Medulla oblongata (tissue), 1 donor: ENCODE results near the gene CDC14B.
"Not testable (repeated sequence)": the region's sequence is repeated elsewhere in the genome, so short reads cannot be mapped to it uniquely, and the experiment has no call there.

Experiments used
- DNase-seq: peaks from one replicate; pipeline ENCODE4 v3.0.0-alpha.2; 2015; ENCODE audit errors: extremely low spot score

The CDC14B gene

GRCh38 chr9:96550659-96551058 lies 69.0 kb downstream of the CDC14B start:
- no peak for DNase-seq

DNA sequence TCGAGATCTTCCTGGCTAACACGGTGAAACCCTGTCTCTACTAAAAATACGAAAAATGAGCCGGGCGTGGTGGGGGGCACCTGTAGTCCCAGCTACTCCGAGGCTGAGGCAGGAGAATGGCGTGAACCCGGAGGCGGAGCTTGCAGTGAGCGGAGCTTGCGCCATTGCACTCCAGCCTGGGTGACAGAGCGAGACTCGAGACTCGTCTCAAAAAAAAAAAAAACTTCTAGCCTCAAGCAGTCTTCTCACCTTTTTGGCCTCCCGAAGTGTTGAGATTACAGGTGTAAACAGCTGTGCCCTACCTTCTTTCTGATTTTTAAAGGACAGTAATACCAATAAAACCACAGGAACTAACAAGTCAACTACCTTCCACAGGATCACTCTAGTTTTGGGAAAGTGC lies 76.5 kb downstream of the CDC14B start:
- not testable (repeated sequence) for DNase-seq

GRCh38 chr9:96540106-96540505 lies 79.5 kb downstream of the CDC14B start:
- no peak for DNase-seq

DNA sequence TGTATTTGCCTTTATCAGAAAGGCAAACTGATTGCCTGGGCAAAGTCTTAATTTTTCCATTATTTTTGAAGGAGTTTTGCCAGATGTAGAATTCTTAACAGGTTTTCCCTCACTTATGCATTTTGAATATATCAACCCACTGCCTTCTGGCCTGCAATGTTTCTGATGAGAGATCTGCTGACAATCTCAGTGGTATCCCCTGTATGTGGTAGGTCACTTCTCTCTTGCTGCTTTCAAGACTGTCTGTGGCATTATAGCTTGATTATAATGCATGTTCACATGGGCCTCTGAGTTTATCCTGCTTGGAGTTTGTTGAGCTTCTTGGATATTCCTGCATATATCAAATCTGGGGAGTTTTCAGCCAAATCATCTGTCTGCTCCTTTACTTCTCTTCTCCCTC lies 87.5 kb downstream of the CDC14B start:
- no peak for DNase-seq

DNA sequence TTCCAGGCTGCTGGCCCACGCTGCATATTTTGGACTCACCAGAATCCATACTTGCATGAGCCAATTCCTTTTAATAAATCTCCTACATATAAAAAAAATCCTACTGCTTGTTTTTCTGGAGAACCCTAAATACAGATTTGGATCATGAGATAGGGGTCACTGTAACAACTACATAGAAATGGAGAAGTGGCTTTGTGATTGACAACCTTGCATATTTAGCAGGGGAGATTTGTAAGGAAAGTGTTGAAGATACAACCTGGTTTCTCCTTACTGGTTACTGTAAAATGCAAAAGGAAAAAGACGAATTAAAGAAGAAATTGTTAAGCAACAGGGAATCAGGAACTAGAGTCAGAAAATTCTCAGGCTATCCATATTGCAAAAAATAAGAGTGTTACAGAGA lies 94.9 kb downstream of the CDC14B start:
- DNase-seq = no peak

DNA sequence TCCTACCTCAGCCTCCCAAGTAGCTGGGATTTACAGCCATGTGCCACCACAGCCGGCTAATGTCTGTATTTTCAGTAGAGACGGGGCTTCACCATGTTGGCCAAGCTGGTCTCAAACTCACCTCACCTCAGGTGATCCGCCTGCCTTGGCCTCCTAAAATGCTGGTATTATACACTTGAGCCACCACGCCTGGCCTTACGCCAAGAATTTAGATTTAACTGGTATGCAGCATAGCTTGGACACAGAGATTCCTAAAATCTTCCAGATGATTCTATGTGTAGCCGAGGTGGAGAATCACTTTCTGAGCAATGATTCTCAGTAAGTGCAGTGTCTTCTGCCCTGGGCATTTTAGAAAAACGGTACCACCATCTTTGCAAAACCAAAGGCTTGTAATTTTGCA lies 95.6 kb downstream of the CDC14B start:
- no peak for DNase-seq

GRCh38 chr9:96523374-96523773 lies 96.3 kb downstream of the CDC14B start:
- no peak for DNase-seq

GRCh38 chr9:96522366-96522765 lies 97.3 kb downstream of the CDC14B start:
- no peak for DNase-seq

GRCh38 chr9:96519787-96520186 lies 99.9 kb downstream of the CDC14B start:
- no peak for DNase-seq

DNA sequence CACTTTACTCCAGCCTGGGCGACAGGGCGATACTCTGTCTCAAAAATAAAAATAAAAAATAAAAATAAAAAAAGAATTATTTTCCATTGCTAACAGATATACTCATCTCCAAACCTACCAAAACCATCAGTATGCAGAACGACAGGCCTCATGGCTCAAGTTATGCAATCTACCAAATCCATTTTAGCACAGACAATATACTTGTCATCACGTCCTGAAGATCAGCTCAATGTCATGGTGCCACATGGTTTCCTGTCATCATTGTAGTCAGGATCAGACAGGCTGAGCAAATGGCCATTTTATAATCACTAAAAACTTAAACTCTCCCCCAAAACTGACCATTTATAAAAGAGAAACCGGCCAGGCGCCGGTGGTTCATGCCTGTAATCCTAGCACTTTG lies 100.5 kb downstream of the CDC14B start:
- no peak for DNase-seq

GRCh38 chr9:96515621-96516470 lies 103.8 kb downstream of the CDC14B start:
- no peak for DNase-seq

- no peak for DNase-seq
These were observed 104.9 kb downstream of the CDC14B start for GRCh38 chr9:96514800-96515158.

DNA sequence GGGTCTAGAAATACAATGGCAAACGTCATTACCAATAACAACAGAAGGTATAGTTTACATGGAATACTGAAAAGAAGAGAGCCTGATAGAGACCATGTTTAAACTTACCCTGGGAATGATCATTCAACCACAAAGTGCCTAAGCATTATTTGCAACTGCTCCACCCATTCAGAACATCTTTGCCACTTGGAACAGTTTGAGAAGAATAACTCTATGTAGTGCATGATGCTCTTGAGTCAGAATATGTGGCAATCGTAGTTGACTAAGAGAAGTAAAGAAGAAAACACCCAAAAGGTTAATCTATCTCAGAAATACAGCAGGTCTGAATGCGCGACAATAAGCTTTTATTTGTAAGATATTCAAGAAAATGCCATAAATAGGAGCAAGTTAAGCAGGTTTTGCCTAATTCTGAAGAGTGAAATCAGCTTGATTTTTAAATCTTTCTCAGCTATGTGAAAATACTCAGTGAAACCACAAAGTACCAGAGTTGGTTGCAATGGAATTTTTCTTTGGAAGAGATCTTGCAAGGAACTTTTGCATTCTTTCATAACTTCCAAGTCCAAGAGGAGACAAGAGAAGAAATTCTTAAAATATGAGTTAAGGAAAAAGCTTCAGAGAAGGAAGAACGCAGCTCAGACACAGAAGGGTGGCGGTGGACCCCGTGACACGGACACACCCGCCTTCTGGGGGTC lies 105.4 kb downstream of the CDC14B start:
- DNase-seq = no peak

DNA sequence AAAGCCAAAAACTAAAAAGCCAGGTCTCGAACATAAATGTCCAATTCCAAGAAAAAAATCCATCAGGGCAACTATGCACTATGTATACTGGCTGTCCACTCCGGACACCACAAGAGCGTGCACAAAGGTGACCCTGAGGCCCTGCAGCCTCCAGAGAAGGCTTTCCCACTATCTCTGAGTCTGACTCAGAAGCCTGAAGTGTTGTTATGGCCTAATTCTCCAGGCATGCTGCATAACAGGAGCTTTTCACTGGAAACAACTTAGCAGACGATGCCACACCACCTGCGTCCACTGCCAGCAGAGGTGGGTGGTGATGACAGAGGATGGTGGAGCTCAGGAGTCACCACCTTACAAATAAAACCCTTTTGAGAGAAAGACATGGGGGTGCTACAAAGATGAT lies 106.0 kb downstream of the CDC14B start:
- no peak for DNase-seq

GRCh38 chr9:96512240-96512639 lies 107.4 kb downstream of the CDC14B start:
- no peak for DNase-seq

GRCh38 chr9:96510258-96510657 lies 109.4 kb downstream of the CDC14B start:
- no peak for DNase-seq

DNA sequence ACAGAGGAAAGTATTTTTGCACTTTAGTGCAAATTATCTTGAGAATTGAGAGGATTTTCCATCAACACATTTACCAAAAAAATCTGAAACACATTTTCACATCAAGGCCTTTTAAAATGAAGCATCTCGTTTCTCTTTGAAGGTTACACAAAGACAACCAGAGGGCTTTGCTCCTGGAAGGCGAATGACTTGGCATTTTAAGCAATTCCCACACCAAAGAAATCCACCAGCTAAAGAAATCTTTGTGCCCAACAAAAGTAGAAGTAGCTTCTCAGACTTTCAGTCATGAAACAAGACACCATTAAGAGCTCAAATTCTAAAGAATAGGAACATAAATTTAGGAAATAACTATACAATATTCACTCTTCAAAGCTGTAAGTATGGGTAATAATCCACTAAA lies 109.8 kb downstream of the CDC14B start:
- no peak for DNase-seq

DNA sequence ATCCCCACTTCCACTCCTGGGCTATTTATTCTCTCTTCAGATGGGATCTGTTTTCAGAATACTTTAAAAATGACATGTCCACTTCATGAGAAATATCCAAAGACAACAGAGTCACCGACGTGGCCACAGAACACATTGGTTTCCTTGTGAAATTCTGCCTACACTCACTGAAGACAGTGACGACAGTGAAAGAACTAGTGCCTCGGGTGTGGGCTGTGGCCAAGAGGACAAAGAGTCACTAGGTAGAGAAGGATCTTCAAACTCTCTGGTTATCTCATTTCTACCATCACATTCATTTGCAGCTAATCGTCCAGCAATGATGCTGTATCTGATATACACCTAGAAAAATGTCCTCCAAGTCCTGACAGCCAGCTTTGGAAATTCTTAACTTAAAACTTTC lies 110.6 kb downstream of the CDC14B start:
- DNase-seq = no peak

DNA sequence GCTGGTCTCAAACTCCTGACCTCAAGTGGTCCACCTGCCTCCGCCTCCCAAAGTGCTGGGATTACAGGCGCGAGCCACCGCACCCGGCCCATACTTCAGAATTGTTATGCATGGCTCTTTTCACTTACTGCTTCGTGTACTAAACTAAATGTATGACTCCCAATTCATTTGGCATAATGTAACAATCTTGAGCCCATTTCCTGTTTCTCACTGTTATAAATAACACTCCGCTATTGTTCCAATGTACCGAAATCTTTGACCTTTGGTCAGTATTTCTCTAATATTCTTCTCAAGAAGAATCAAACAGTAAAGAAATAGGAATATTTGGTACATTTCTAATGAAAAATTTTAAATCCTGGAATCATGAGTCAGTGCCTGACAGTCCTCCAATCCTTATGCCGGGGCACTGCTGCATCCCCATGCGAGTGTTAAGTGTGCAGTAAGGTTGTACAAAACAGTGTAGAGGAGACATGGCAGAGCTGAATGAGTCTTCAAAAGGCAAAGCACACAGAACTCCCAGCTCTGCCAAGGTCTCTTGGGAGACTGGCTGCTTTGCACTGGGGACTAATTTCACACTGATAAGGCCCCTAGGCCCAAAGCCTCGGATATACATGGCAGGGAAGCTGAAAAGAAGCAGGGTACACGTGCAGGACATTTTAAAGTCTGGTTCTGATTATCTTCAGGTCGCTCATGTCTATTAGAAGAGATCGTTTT lies 111.3 kb downstream of the CDC14B start:
- DNase-seq = no peak

DNA sequence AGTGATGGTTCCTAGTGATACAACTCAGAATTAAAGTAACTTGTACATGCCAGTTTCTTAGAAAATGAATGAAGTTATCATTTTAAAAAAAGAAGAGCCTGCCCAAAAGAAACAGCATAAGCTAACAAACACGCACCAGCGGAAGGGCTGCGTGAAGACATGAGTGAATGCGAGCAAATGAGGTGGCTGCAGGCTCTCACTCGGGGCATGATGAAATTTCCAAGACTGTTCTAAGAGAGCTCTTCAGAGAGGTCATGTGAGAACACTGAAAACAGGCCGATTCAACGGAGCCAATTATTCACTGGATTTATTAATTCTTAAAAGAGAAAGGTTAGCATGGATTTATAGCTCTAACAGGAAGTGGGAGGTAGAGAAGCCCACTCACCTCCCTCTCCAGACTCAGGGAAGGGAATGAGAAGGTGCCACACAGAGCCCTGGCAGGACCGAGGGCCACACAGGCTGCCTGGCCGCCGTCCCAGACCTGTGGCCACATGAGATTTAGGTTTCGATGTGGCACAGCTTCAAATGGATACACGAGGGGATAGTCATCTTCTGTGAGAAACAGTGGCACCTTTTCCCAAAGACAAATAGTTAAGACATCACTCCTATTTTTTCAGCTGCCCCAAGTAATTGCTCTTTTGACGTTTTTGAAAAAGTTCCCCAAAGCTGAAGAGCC lies 114.2 kb downstream of the CDC14B start:
- DNase-seq = no peak

DNA sequence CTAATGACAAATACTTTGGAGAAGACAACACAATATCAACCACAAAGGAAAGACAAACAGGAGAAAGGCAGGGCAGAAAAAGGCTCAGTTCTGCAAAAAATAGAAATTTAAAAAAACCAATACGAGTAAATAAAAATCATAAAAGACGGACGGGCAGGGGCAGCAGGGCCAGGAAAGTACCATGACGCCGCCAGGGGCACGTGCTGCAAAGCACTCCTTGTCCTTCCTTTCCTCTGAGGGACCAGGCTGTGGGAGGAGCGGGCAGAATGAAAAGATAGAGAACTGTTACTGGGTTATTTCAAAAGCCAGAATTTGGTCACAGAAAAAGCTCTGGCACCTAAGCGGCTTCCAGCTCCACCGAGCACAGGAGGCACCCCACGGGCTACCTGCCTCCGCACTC lies 115.7 kb downstream of the CDC14B start:
- DNase-seq = no peak

DNA sequence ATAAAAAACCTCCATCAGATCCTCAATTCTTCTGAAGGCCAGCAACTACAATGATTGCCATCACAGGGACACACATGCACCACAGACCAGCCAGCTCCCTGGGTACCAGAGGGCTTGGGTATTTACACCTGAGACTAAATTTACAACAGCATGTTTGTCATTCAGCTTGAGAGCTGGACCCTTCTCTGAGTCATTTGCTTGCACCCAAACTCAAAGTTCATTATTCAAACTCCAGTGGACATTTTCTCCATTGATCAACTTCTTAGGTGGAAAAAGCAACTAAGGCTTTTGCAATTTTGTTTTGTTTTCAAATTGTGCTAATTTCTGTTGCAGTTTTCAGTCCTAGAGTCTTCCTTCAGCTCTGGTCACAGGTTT lies 116.3 kb downstream of the CDC14B start:
- DNase-seq = not testable (repeated sequence)
